Measurements from ENCODE around the gene CDX1.
A peak's percentile ranks its signal among the peaks of the same experiment; 100 is the strongest.

The CDX1 gene

GRCh38 chr5:150137997-150138396 lies 28.6 kb upstream of the CDX1 start:
- Mint-ChIP-seq H3K27ac (peak overlapping the region; percentile 97 to 99 (median 97)), H3K4me3 (peak overlapping the region; percentile 67 to 75 (median 72)), H3K36me3 (ENCODE audit: low read depth) (peaks cover 29% of the 10 kb centered on the region), H3K27me3 (ENCODE audit: low read depth) (no peaks in the 10 kb centered on the region), H3K4me1 (peaks cover 77% of the 10 kb centered on the region), H3K9me3 (no peaks in the 10 kb centered on the region)
- TF ChIP-seq CTCF (IDR thresholded peaks at IDR 0.05; ENCODE audit: unreplicated experiment in 3 of 3), result no peak

GRCh38 chr5:150138551-150139265 lies 27.9 kb upstream of the CDX1 start:
- Mint-ChIP-seq H3K36me3 (ENCODE audit: low read depth) (peaks cover 26% of the 10 kb centered on the region), H3K4me1 (peaks cover 83% of the 10 kb centered on the region), H3K27ac (peak overlapping the region; percentile 97 to 99 (median 97)), H3K9me3 (no peaks in the 10 kb centered on the region), H3K4me3 (peak overlapping the region; percentile 61 to 75 (median 72)), H3K27me3 (ENCODE audit: low read depth) (no peaks in the 10 kb centered on the region)
- TF ChIP-seq CTCF (IDR thresholded peaks at IDR 0.05; ENCODE audit: unreplicated experiment in 3 of 3), result no peak

GRCh38 chr5:150139334-150139733 lies 27.2 kb upstream of the CDX1 start:
- Mint-ChIP-seq H3K9me3 (no peaks in the 10 kb centered on the region), H3K27me3 (ENCODE audit: low read depth) (no peaks in the 10 kb centered on the region), H3K4me1 (peaks cover 83% of the 10 kb centered on the region), H3K36me3 (ENCODE audit: low read depth) (peaks cover 20% of the 10 kb centered on the region), H3K4me3 (peak overlapping the region; percentile 58 to 75 (median 72)), H3K27ac (peak overlapping the region; percentile 97 to 99 (median 97))
- no peak for TF ChIP-seq CTCF (IDR thresholded peaks at IDR 0.05; ENCODE audit: unreplicated experiment in 3 of 3)

GRCh38 chr5:150140830-150141229 lies 25.7 kb upstream of the CDX1 start:
- H3K4me1 Mint-ChIP-seq, result peaks cover 81% of the 10 kb centered on the region
- TF ChIP-seq CTCF (IDR thresholded peaks at IDR 0.05; ENCODE audit: unreplicated experiment in 3 of 3), result no peak
- H3K36me3 Mint-ChIP-seq (ENCODE audit: low read depth), result peaks cover 7% of the 10 kb centered on the region
- peak overlapping the region; percentile 97 to 99 (median 97) for H3K27ac Mint-ChIP-seq
- H3K9me3 Mint-ChIP-seq, result no peaks in the 10 kb centered on the region
- no peaks in the 10 kb centered on the region for H3K27me3 Mint-ChIP-seq (ENCODE audit: low read depth)
- H3K4me3 Mint-ChIP-seq, result peak overlapping the region; percentile 22 to 56 (median 44)

- H3K9me3 Mint-ChIP-seq, result no peaks in the 10 kb centered on the region
- H3K36me3 Mint-ChIP-seq (ENCODE audit: low read depth), result peaks cover 7% of the 10 kb centered on the region
- peaks cover 90% of the 10 kb centered on the region for H3K4me1 Mint-ChIP-seq
- peak overlapping the region; percentile 2 to 23 (median 5) for H3K4me3 Mint-ChIP-seq
- no peaks in the 10 kb centered on the region for H3K27me3 Mint-ChIP-seq (ENCODE audit: low read depth)
- peak overlapping the region; percentile 97 to 99 (median 97) for H3K27ac Mint-ChIP-seq
- TF ChIP-seq CTCF (IDR thresholded peaks at IDR 0.05; ENCODE audit: unreplicated experiment in 3 of 3), result no peak
Measured at GRCh38 chr5:150141544-150142184, 24.9 kb upstream of the CDX1 start.
